Inferior parietal cortex (tissue), 1 donor: ENCODE results near the gene H2BK1.

ENCODE experiments used
- DNase-seq: peaks from one replicate; pipeline ENCODE4 v3.0.0-alpha.2; 2016; ENCODE audit errors: extremely low spot score

Gene H2BK1

DNA sequence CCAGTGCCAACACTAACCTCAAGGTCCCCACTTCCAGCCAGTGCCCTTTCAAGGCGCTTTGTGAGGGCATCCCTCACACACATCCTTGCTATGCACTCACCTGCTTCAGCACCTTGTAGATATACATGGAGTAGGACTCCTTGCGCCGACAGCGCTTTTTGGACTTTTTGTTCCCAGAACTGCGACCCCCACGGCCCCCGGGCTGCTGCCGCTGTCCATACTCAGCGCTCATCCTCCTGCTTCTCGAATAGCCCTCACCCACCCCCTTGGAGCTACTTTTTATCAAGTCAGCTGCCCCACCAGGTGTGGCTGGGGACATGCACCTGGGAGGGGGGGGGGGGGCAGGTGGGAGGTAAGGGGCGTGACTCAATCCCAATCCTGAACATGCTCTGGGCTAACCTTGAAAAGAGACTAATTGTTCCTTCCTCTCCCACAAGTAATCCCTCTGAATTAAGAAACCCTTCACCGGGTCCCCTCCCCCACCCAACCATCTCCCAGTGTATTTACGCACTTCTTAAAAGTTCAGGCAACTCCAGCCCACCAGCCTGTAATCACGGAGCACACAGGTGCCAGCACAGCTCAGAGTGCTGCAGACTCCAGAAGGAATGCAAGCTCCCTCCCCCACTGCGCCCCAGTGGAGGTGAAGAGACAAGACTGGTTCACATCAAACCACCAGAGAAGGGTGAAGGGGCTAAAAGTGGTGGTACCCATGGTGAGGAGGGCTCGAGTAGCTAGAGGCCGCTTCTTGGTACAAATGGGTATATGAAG is at the start of gene H2BK1:
Gene H2BK1 (minus strand): TSS at position 402 of the 768 bp plus-strand sequence. CDS start 170 bp downstream, at position 232.
- DNase-seq = no peak

DNA sequence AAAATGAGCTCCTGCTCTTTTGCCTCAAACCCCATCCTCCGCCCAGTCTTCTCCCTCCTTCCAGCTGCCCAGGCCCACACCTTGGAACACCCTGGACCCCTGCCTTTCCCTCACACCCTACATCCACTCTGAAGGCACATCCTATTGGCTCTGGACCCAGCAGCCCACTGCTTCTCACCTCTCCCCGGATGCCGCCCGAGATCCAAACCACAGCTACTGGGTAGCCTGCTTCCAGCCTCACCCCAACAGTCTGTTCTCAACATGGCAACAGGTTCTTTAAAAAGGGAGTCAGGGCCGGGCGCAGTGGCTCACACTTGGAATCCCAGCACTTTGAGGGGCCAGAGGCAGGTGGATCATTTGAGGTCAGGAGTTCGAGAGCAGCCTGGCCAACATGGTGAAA is 47.7 kb upstream of the H2BK1 start:
- DNase-seq = no peak

DNA sequence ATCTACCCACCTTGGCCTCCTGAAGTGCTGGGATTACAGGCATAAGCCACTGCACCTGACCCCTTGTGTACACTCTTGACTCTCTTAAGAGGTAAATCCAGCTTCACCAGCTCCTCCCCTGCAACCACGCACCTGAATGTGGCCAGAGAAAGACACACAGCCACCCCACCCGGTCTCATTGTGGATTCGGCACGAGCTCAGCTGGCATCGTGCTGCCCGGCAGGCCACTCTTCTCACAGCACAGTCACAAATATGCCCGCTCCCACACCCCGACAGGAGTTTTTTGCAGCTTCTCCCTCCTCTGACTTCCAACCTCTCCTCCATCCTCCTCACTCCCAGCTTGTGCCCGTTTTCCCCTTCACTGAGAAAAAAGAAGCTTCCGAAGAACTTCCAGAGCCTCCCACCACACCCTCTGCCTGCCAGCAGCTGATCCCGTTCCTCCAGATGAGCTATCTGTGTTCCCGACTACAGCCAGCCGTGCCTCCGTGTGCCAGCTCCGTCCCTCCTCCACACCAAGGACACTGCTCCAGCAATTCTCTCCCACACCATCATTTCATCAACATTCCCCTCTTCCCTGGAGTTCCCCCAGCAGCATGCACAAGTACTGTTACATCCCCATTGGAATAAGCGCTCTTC is 46.2 kb upstream of the H2BK1 start:
- DNase-seq = no peak

DNA sequence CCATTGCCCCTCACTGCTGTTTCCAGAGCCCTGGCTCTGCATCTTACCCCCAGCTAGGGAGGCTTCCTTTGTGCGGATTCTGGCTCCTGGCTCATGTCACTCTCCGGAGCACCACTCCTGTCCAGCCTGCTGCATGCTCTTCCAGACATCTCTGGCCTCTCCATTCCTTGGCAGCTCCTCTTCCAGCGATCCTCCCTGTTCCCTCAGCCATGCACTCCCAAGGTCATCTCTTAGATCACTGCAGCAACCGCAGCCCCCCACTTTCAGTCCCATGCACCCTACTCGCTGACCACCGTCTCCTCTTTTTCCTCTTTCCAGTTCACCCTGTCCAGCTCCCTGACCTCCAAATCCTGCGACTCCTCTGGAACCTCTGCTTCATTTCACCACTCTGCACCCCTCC is 45.1 kb upstream of the H2BK1 start:
- no peak for DNase-seq

DNA sequence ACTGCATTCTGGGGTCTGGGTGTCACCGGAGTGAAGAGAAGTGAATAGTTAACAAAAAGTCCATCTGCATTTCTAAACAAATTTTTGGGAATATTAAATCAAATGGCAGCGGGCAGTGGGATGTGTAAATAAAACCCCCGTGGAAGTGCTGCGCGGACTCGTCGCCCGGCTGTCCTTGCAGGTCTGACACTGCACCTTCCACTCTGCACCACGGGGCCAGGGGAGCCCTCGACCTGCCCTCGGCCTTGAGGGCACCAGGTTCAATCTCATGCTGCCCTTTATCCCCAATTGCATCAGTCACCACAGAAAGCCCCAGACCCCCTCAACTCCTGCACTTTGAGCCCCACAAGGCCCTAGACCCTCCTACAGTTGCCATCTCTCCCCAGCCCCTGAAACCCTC is 44.6 kb upstream of the H2BK1 start:
- DNase-seq = no peak

DNA sequence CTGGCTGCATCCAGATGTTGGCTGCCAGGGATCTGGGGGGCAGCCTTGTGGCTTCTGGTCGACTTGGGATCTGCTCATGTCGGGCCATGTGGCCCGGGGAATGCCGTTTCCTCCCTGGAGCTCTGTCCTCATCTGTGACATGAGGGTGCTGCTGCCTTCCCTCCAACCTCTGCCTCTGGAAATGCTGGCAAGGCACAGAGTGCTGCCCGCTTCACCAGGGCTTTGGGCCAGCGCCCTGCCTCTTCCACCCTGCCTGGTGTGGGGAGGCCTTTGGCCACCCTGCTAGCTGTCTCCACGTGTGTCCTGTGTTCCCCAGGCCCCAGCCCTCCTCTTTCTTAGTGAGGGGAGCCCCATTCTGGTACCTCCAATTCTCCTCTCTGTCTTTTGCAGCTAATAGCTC is 44.0 kb upstream of the H2BK1 start:
- DNase-seq = no peak

DNA sequence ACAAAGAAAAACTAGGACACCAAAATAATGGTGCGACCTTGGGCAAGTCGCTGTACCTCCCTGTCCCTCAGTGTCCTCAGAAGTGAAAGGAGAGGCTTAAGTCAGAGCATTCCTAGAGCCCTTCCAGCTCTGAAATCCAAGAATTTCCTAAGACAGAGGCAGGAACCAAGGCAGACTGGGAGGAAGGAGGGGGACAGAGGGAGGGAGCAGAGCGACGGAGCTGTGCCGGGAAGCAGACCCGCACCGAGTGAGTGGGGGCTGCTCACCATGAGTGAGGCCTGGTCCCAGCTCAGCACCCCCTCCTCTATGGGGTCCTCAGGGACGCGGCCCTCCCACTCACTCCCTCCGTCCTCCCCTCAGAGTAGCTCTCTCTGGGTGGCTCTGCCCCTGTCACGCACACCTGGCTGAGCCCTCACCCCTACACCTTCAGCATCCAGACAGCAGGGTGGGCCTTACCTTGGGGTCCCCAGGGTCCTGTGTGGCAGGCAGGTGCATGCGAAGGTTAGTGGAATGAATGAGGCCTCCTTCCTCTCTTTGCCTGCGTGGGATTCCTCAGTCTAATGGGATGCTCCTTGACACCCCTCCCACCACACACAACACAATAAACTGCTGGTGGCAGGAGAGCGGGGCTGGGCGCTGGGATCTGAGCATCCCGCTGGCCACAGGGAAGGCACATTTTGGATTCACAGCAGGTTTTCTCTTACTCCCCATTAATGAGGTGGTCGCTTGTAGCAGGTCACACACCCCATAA is 42.8 kb upstream of the H2BK1 start:
- DNase-seq = no peak

DNA sequence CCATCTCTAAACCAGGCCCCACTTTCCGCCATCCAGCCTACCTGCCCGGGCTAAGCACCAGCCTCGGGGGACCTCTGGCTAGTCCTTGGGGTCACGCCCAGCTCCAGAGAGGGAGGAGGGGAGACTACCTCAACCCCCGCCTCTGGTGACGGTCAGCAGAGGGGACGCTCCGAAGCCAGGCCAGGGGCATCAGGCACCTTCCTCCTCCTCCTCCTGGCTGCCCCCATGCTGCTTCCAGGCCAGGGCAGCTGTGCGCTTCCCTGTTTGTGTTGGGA is 42.2 kb upstream of the H2BK1 start:
- DNase-seq = no peak

DNA sequence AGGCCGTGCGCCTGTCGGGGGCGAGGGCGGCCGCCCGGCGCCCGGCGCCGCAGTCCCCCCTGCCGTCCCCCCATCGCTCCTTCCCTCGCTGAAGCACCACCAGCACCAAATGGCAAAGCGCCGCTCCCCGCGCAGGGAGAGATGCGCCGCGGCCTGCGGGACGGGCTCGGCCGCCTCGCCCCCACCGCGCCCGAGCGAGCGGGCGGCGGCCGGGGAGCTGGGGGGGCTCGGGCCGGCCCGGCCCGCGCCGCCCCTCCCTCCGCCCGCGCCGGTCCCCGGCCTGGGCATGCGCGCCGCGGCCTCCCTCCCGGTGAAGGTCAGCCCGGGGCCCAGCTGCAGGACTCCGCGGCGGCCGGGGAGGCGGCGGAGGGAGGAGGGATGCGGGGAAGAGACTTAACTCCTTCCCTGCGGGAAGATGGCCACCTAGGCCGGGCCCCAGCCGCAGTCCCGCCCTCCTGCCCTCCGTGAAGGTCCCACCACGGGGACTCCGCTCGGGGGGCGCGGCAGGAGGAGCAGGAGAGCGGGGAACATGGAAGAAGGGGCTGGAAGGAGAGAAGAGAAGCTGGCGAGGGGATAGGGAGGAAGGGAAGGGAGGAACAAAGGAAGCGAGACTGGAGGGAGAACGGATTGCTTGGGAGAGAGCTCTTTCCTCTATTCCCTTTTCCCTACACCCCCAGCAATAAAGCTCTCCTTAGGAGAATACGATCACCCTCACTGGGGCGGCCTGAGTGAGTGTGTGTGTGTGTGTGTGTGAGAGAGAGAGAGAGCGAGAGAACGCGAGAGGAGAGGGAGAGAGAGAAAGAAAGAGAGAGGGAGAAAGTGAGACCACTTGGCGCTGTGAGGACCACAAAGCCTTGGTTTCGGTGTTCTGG is 41.6 kb upstream of the H2BK1 start:
- peak; percentile 66 for DNase-seq

DNA sequence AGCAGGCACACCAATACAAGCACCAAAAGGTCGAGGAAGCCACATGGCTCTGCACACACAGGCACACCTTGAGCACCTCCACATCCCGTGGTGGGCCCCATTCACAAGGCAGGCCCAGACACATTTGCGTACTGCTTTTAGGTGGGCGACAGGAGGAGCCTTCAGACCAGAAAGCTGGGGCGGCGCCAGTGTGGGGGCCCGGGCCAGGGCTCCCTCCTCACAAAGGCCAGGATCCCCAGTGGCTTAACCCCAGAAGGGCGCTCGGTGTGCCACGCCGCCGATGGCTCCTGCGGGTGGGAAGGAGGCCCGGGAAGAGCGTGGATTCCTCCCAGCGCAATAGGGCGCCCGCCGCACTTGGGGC is 41.0 kb upstream of the H2BK1 start:
- no peak for DNase-seq

DNA sequence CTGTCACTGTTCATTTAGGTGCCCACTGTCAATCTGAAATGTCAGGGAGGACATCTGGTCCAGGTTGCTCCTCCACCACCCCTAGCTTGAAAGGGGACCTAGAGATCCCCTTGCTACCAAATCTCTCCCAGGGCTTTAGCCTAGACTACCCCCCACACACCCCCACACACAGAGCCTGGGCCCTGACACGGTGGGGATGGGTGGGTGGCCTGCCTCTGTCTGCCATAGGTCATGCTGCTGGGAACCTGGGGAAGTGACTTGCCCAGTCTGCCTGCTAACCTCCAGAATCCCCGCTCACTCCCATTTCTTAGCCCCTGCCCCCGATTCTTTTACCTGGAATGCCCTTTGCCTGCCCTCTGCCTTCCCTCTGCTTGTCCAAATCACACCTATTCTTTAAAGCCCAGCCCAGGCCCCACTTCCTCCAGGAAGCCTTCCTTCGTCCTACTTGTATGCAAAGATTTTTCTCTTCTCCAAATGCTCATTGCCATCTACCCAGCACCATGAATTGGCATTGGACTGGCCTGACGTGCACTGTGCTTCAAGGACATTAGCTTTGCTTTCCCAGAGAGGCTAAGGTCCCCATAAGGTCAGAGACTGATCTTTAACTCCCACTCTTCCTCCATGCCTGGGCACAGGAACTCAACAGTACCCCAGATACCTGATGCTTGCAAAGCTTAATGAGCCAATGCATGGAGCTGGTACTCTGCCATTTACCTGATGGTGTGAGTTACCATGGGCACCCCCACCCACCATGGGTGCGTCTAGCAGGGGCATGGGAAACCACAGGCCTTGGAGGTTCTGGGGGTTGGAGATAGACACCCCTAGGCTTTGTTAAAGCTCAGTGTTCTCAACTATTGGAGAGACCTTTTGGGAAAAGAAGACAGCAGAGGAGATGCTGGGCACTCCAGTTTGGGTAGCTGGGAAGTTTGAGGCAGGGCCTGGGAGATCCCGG is 40.2 kb upstream of the H2BK1 start:
- no peak for DNase-seq

DNA sequence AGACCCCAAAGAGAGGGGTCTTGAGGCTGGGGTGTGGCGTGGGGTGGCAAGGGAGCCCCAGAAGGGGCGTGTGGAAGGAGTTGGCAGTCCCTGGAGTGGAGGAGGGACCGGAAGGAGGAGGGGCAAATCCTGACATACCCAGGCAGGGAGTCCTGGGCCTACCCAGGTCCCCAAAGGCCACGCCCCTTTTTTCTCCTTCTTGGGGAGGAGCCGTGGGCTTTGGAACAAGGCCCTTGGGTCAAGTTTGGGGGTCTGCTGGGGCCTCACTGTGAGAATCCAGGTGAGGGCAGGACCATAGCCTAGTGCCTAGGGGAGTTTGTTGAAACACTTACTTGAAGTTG is 39.4 kb upstream of the H2BK1 start:
- no peak for DNase-seq

DNA sequence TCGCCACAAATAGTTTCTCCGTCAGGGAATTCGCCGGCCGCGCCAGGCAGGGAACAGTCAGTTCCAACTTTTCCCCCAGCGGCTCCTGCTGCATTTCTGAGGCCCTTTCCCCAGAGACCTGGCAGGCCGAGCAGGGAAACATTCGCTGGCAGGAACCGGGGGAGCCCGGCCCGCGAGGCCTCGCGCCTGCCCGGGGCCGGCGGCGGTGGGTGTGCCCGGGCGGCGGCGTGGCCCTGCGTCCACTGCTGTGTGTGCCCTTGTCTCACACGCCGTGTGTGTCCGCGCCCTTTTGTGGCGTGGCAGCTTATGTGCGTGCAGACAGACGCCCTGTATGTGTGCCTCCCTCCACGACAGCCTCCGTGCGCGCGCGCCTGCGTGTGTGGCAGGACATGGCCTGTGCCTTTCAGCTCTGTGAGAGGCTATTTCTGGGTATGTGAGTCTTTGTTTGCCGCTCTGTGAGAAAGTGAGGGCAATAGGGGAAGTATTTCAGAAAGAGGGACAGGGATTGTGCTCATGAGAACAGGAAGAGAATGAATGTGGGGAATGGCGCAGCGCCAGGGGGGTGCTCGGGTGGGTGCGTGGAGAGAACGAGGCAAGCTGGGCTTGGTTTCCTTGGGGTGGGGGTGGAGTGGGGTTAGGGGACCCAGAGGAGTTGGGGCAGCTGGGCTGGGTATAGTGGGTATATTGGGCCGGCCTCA is 38.9 kb upstream of the H2BK1 start:
- DNase-seq = peak; percentile 49

DNA sequence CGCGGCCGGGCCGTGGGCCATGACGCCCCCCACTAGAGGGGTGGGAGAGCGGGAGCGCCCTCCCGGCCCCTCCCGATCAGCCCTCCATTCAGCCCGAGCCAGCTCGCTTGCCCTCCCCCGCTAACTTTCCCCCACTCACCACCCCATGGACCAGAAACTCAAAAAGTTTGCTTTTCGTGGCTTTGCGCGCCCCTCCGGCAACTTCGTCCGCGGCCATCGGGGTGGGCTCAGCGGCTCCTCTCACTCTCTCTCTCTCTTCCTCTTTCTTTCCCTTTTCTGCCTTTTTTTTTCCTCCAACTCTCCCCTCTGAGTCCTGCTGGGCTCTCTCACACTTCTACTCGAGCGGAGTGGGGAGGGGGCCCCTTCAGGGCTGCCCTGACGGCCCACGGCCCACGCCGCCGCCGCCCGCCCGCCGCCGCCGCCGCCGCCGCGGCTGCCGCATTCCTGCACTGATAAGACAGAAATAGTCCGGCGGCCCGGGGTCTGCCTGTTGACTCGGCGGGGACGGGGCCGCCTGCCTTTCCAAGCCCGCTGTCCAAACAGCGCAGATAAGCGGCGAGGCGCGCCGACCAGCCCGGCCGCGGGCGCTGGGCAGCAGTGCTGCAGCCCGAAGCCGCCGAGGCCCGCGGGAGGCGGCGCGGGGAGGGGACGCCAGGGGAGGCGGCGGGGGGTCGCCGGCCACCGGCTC is 38.2 kb upstream of the H2BK1 start, which contains the start of gene SMARCD3:
Gene SMARCD3 (minus strand): TSS at position 349 of the 688 bp plus-strand sequence. CDS start 132 bp downstream, at position 217.
- DNase-seq = peak; percentile 62

DNA sequence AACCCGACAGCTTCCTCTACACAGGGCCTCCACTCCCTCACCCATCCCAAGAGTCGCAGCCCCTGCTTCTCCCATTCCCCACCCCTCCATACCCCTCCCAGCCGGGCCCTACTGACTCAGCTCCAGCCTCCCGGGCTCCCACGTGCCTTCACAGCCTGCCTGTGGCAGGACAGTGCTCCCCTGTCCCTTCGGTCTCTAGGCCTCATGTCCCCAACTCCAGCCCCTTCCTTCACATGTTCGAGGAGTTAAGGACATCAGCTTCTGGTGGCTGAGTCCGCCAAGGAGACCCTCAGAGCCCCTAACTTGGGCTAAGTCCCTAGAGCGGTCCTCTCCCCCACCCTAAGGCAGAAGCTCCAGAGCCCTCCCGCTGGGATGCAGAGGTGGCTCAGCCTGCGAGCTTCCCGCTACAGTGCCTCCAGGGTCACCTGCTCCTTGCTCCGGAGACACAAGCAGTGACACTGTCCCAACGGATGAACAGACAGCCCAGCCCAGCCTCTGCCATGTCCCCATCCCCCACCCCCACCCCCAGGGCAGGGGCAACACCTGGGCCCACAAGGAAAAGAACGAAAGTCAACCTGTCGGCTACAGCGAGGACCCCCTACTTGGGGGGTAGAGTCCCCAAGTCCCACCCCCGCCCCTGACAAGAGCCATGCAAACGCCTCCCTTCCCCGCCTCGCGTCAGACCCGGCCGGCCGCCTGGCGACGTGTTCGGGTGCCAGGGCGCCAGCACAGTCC is 37.5 kb upstream of the H2BK1 start:
- no peak for DNase-seq

DNA sequence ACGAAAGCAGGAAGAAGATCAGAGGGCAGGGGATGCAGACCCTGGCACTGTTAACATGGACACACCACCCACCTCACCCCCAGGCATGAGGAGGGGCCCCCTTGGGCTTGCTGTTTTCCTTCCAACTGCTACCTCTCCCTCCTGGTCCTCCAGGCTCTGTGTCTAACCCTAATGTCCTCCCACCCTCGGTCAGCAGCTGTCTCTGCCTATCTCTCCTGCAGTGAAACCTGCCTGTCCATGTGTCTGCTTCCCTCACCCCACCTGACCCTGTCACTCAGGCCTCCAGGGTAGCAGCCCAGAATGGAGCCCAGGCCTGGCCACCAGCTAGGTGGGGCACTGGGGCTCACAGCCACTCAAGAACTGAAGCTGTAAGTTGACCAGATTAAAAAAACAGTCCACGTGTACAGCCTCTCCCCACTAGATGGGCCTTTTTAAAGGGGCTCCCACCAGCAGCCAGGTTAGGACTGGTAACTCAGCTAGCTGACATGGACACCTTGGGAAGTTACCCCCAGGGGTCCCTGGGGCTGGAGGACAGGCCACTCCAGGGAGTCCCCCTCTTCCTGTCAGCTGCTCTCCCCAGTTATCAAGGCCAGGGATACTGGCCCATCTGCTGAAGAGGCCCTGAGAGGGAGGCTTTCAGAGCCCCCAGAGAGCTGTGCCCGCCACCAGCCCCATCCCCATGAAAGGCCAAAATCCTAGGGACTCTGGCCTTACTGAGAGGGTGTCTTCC is 36.7 kb upstream of the H2BK1 start:
- DNase-seq = no peak

DNA sequence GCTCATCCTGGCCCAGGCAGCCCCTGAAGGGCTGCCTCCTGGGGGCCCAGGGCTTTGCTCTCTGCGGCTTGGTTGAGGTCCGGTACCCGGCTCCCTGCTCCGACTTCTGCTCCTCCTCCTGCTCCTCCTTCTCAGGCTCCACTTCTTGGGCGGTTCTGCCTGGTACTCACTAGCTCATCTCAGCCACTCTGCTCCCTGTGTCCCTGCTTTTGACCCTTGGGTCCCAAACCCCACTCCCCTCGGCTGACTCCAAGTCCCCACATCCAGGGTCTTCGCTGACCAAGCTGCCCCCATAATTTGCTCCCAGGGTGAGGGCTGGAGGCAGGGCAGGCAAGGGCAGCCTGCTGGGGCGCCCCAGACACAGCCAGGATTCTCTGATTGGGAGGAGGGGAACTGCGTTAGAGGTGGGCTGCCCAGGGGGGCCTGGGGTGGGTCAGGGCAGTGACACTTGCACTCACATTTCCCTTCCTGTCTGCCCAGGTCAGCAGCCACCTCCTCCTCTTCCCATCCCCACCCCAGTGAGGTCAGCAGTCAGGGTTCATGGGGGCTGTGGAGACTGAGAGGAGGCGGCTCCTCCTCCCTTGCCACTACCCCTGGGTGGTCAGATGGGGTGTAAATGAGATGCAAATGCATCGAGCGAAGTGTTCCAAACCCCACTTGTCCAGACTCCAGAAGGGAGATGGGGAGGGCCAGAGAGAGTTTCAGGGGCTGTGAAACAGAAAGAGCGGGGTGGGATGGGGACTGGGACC is 36.0 kb upstream of the H2BK1 start:
- DNase-seq = no peak
